Adipocyte (in vitro differentiated cells): ENCODE data around the gene IL2RA.
"Not testable (repeated sequence)": the region's sequence is repeated elsewhere in the genome, so short reads cannot be mapped to it uniquely, and the experiment has no call there.

ENCODE experiments used
- DNase-seq: peaks from one replicate; pipeline ENCODE4 v3.0.0-alpha.2; 2015; ENCODE audit warnings: low read depth
- H3K27me3 ChIP-seq: replicated peaks from 2 replicates; pipeline ENCODE4 v1.7.0; 2013; ENCODE audit warnings: mild to moderate bottlenecking, low read length, moderate library complexity; ENCODE audit not compliant: control insufficient read depth, insufficient read depth
- H3K36me3 ChIP-seq: 2 replicates; pipeline ENCODE4 v1.7.0; 2013; ENCODE audit warnings: low read length, mild to moderate bottlenecking, moderate library complexity; ENCODE audit not compliant: control insufficient read depth, insufficient read depth, severe bottlenecking
- H3K4me1 ChIP-seq: 2 replicates; pipeline ENCODE4 v1.7.0; 2013; ENCODE audit warnings: mild to moderate bottlenecking, low read length, moderate library complexity; ENCODE audit not compliant: control insufficient read depth, insufficient read depth
- H3K4me3 ChIP-seq: 2 replicates; pipeline ENCODE4 v1.7.0; 2013; ENCODE audit warnings: mild to moderate bottlenecking, low read length, moderate library complexity
- H3K9ac ChIP-seq: 2 replicates; pipeline ENCODE4 v1.7.0; 2013; ENCODE audit warnings: mild to moderate bottlenecking, low read length, moderate library complexity
- H3K9me3 ChIP-seq: 2 replicates; pipeline ENCODE4 v1.7.0; 2013; ENCODE audit warnings: mild to moderate bottlenecking, low read length, moderate library complexity; ENCODE audit not compliant: control insufficient read depth

The IL2RA gene

GRCh38 chr10:6062101-6062771, at the start of gene IL2RA:
Gene IL2RA, minus strand, starts transcription at chr10:6062367. Its CDS starts 216 bp downstream, at chr10:6062151.
- H3K9me3 ChIP-seq = no peaks in the 10 kb centered on the region
- peaks cover 12% of the 10 kb centered on the region for H3K27me3 ChIP-seq
- DNase-seq = no peak
- no peak within 1 kb of the TSS for H3K4me3 ChIP-seq
- peaks cover 29% of the 10 kb centered on the region for H3K4me1 ChIP-seq
- H3K36me3 ChIP-seq = no peaks in the 10 kb centered on the region
- H3K9ac ChIP-seq = no peak within 1 kb of the TSS

- Histone ChIP-seq H3K9ac (no peak overlapping the region), H3K27me3 (no peaks in the 10 kb centered on the region), H3K36me3 (peaks cover 85% of the 10 kb centered on the region), H3K9me3 (no peaks in the 10 kb centered on the region), H3K4me1 (peaks cover 10% of the 10 kb centered on the region), H3K4me3 (no peak overlapping the region)
- DNase-seq = no peak
These were observed 48.0 kb upstream of the IL2RA start for GRCh38 chr10:6110136-6110535.

- Histone ChIP-seq H3K9ac (no peak overlapping the region), H3K4me3 (no peak overlapping the region), H3K9me3 (no peaks in the 10 kb centered on the region), H3K4me1 (peaks cover 3% of the 10 kb centered on the region), H3K27me3 (no peaks in the 10 kb centered on the region), H3K36me3 (peaks cover 89% of the 10 kb centered on the region)
- DNase-seq = no peak
These were observed 47.2 kb upstream of the IL2RA start for GRCh38 chr10:6109444-6109775.

GRCh38 chr10:6108631-6109443, 46.7 kb upstream of the IL2RA start:
- no peaks in the 10 kb centered on the region for H3K27me3 ChIP-seq
- peak; percentile 79 for DNase-seq
- no peaks in the 10 kb centered on the region for H3K9me3 ChIP-seq
- H3K9ac ChIP-seq = no peak overlapping the region
- no peaks in the 10 kb centered on the region for H3K4me1 ChIP-seq
- H3K36me3 ChIP-seq = peaks cover 87% of the 10 kb centered on the region
- H3K4me3 ChIP-seq = no peak overlapping the region

- peaks cover 87% of the 10 kb centered on the region for H3K36me3 ChIP-seq
These were observed 45.9 kb upstream of the IL2RA start for GRCh38 chr10:6108072-6108471.

GRCh38 chr10:6107616-6108015, 45.4 kb upstream of the IL2RA start:
- not testable (repeated sequence) for DNase-seq, H3K9ac ChIP-seq, H3K4me3 ChIP-seq, H3K4me1 ChIP-seq, H3K9me3 ChIP-seq, H3K27me3 ChIP-seq
- H3K36me3 ChIP-seq = peaks cover 87% of the 10 kb centered on the region

More at GRCh38 chr10:6108072-6108471, 45.9 kb upstream of the IL2RA start:
- Histone ChIP-seq H3K4me3 (no peak overlapping the region), H3K9ac (no peak overlapping the region), H3K4me1 (no peaks in the 10 kb centered on the region), H3K27me3 (no peaks in the 10 kb centered on the region), H3K9me3 (no peaks in the 10 kb centered on the region)
- DNase-seq = no peak

GRCh38 chr10:6103591-6103990, 41.4 kb upstream of the IL2RA start:
- peaks cover 80% of the 10 kb centered on the region for H3K36me3 ChIP-seq
- no peaks in the 10 kb centered on the region for H3K4me1 ChIP-seq
- no peak overlapping the region for H3K4me3 ChIP-seq
- H3K9ac ChIP-seq = no peak overlapping the region
- no peaks in the 10 kb centered on the region for H3K27me3 ChIP-seq
- H3K9me3 ChIP-seq = no peaks in the 10 kb centered on the region
- DNase-seq = no peak

GRCh38 chr10:6102128-6102527, 40.0 kb upstream of the IL2RA start:
- no peak for DNase-seq
- Histone ChIP-seq H3K4me1 (no peaks in the 10 kb centered on the region), H3K27me3 (no peaks in the 10 kb centered on the region), H3K9me3 (no peaks in the 10 kb centered on the region), H3K4me3 (no peak overlapping the region), H3K9ac (no peak overlapping the region), H3K36me3 (peaks cover 80% of the 10 kb centered on the region)

- Histone ChIP-seq H3K27me3 (no peaks in the 10 kb centered on the region), H3K36me3 (peaks cover 73% of the 10 kb centered on the region), H3K9me3 (no peaks in the 10 kb centered on the region), H3K4me1 (peaks cover 3% of the 10 kb centered on the region), H3K9ac (no peak overlapping the region), H3K4me3 (no peak overlapping the region)
- DNase-seq = no peak
These were observed 39.0 kb upstream of the IL2RA start for GRCh38 chr10:6101181-6101580.

GRCh38 chr10:6100370-6100769, 38.2 kb upstream of the IL2RA start:
- H3K36me3 ChIP-seq = peaks cover 67% of the 10 kb centered on the region
- no peak overlapping the region for H3K9ac ChIP-seq
- no peaks in the 10 kb centered on the region for H3K27me3 ChIP-seq
- peaks cover 10% of the 10 kb centered on the region for H3K4me1 ChIP-seq
- H3K9me3 ChIP-seq = no peaks in the 10 kb centered on the region
- no peak for DNase-seq
- no peak overlapping the region for H3K4me3 ChIP-seq

- Histone ChIP-seq H3K9ac (no peak overlapping the region), H3K4me1 (peaks cover 13% of the 10 kb centered on the region), H3K9me3 (no peaks in the 10 kb centered on the region), H3K4me3 (no peak overlapping the region), H3K36me3 (peaks cover 47% of the 10 kb centered on the region), H3K27me3 (no peaks in the 10 kb centered on the region)
- no peak for DNase-seq
These were observed 36.0 kb upstream of the IL2RA start for GRCh38 chr10:6098156-6098555.
